Measurements from ENCODE around the gene OIP5.
"Not testable (repeated sequence)": the region's sequence is repeated elsewhere in the genome, so short reads cannot be mapped to it uniquely, and the experiment has no call there.

OIP5 gene

DNA sequence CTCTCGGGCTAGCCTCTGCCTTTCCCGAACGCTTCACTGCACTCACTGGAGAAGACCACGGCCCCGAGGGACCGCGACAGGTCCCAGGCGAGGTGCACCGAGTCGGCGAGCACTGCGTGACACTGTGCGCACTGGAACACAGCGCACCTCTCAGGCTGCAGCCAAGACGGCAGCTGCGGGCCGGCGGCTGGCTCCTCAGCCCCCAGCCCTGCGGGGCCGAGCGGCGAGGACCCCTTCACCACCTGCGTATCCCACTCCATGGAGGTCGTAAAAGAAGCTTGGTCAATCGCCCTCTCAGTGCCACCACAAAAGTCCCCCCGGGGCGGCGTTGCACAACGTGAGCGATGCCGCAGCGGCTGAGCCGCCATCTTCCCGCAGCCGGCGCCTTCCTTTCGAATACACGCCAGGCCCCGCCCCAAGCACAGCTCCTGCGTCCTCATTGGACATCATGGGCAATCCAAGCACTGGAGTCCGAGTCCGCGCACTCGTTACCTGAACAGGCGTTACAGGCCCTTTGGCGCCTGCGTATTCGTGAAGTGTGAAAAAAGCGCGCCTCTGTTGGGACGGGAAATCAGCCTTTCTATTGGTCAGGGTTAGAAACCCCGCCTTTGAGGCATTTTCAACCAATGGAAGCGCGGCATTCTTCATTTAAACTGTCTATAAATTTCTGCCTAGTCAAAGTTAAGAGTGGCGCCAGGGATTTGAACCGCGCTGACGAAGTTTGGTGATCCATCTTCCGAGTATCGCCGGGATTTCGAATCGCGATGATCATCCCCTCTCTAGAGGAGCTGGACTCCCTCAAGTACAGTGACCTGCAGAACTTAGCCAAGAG is at the start of gene OIP5, which contains the start of gene NUSAP1:
Gene OIP5, minus strand, starts transcription at position 398 of the 832 bp plus-strand sequence. Its CDS starts 30 bp downstream, at position 368.
Gene NUSAP1, plus strand, starts transcription at position 688 of the 832 bp plus-strand sequence. Its CDS starts 77 bp downstream, at position 765.
- peak; percentile 100 for DNase-seq

DNA sequence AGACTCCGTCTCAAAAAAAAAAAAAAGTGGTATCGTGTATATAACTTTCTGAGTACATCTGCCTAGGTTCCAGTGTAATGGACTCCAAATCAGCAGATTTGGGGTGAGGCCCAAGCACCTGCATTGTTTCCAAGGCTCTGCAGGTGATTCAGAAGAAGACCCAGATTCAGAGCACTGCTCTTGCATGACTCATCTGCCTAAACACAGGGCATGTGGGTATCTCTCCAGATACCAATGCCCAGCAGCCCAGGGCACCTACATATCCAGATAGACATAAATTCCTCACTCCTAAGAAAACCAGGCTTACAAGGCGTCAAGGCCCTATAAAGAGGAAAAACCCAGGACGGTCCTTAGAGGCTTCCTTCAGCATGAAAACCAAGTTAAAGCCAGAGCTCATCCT is 45.6 kb upstream of the OIP5 start:
- DNase-seq = no peak

DNA sequence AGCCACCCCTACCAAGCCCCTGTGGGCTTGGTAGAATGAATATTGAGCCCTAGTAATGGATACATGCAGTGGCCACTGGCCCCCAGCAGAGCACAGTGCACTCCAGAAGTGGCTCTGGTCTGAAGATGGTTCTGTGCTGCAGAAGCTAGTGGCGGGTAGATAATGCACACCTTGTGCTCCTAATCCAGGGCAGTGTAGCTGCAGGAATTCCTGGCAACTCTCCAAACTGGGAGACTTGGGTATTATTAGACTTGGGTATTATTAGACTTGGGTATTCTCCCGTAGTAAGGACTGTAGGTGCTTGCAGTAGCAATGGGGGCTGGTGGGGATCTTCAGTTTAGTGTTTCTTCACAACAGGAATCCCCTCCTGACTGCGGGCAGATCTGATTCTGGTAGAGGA is 35.0 kb upstream of the OIP5 start:
- no peak for DNase-seq

DNA sequence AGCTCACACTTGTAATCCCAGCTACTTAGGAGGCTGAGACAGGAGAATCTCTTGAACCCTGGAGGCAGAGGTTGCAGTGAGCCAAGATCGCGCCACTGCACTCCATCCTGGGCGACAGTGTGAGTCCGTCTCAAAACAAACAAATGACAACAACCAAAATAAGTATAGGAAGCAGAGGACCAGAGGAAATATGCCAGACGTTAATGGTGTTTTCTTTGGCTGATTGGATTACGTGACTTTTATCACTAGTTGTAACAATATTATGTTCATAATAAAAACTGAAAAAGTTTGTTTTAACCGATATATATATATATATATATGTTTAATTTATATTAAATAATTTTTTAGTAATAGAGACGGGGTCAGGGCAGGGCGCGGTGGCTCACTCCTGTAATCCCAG is 22.0 kb upstream of the OIP5 start:
- DNase-seq = no peak

DNA sequence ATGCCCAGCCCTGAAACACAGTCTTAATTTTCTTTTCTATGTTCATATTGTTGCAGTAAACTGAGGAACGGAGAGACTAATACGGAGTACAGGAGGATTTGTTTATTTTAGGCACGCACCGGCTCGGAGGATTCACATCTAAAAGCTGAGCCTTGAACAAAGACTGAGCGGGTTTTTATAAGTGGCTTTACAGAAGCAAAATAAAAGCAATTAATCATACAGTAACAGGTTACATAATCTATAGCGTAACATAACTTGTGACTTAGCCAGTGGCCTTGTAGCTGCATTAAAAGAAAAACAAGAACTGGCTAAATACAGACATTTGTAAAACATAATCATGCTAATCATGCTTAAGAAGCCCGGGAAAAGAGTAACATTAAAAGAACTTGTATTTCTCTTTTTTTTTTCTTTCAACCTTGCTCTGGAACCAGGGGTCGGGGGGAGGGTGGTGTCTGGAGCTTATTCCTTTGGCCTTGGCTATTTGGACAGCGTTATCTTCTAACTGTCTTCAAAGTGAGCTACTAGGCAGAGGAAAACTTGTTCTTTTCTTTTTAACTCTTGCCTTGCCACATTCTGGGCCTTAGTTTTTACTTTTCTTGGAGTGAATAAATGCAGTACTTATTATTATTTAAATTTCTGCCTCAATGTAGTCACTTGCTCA is 17.8 kb upstream of the OIP5 start:
- DNase-seq = no peak

DNA sequence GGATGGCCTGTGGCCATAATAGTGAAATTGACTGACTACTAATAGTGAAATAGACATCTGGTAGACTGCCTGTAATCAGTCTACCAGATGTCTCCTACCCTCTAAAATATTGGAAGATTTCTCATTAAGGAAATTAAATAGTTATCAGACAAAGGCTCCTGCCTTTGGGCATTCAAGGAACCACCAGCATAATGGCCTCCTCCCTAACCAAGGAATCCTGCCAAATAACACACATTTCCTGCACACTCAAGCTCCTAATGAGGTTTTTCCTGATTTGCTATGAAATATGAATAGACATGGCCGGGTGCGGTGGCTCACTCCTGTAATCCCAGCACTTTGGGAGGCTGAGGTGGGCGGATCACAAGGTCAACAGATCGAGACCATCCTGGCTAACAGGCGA is 14.8 kb upstream of the OIP5 start:
- no peak for DNase-seq

DNA sequence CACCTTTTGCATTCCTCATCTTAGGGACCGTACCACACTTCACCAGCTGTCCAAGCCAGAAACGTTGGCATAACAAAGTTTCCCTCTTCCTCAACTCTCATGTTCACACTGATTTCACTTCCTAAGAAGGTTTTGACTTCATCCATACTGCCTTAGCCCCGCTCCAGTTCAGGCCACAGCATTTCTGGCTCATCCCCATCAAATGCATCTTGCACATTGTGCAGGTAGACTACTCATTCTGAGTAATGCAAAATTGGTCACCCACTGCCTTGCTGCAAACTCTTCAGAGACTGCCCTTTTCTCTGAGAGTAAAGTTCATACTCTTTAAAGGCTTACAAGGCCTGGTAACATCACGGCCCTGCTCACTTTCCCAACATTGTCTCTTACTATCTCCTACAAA is 9.1 kb upstream of the OIP5 start:
- no peak for DNase-seq

DNA sequence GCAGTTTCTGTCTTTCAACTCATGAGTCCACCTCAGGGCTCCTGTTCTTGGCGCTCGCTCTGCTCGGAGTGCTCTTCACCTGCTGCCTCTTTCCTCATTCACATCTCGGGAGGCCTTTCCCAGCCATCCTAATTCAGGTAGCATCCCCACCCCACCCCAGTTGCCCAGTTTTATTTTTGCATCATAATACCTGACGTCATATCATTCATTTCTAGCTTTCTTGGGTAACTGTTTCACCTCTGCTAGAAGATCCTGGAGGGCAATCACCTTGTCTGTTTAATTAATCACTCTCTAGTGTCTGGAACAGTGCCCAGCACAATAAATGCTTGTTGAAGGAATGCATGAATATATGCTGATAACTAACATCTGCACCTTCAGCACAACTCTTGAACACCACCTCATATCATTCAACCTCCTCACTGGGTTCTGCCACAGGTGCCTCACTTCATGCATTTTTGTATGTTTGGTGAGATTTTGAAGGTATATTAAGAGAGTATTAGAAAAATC is 7.9 kb upstream of the OIP5 start:
- DNase-seq = no peak

DNA sequence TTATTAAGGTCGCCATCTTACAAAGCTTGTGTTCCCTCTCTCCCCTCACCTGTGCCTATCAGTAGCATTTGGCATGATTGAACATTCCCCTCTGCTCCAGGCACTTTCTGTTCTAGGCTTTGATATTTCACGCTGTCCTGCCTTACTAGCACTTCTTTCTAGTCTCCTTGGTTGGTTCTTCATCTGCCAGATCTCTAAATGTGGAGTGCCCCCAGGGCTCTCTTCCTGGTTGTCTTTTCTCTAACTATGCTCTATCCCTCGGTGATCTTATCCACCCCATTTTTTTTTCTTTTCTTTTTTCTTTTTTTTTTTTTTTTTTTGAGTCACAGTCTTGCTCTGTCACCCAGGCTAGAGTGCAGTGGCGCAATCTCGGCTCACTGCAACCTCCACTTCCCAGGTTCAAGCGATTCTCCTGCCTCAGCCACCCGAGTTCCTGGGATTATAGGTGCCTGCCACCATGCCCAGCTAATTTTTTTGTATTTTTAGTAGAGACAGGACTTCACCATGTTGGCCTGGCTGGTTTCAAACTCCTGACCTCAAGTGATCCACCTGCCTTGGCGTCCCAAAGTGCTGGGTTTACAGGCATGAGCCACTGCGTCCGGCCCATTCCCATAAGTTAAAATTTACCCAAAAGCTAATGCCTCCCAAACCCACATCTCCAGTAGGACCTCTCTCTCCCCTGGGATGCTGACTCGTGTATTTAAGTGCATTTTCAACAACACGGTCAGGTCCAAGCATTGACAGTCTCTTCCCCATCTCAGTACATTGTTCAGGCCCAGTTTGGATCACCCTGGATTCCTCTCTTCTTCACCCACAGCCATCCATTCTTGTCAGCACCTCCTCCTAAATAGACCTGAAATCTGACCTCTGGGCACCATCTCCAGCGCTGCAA is 5.5 kb upstream of the OIP5 start:
- DNase-seq = no peak

DNA sequence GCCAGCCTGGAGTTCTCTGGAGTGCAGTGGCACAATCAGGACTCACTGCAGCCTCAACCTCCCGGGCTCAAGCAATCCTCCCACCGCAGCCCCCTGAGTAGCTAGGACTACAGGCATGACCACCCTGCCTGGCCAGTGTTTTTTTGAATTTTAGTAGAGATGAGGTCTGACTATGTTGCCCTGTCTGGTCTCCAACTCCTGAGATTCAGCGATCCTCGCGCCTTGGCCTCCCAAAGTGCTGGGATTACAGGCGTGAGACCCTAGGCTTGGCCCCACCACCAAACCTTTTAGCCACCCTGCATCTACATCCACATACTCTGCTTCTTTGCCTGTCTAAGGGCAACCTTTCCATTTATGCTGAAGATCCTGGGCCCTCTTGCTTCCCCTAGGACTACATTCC is 4.7 kb upstream of the OIP5 start:
- DNase-seq = no peak

DNA sequence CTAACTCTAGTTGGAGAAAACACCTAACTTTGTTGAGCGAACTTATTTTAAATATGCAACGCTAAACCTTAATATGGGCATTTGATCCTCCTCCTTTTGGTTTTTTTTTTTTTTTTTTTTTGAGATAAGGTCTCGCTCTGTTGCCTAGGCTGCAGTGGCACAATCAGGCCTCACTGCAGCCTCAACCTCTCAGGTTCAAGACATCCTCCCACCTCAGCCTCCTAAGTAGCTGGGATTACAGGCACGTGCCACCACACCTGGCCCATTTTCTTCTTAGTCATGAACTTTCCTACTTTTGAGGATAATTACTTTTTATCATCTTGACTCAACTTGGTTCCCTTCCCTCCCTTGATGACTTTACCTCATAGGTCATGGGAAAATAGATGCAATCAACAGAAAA is 4.2 kb upstream of the OIP5 start:
- DNase-seq = no peak

DNA sequence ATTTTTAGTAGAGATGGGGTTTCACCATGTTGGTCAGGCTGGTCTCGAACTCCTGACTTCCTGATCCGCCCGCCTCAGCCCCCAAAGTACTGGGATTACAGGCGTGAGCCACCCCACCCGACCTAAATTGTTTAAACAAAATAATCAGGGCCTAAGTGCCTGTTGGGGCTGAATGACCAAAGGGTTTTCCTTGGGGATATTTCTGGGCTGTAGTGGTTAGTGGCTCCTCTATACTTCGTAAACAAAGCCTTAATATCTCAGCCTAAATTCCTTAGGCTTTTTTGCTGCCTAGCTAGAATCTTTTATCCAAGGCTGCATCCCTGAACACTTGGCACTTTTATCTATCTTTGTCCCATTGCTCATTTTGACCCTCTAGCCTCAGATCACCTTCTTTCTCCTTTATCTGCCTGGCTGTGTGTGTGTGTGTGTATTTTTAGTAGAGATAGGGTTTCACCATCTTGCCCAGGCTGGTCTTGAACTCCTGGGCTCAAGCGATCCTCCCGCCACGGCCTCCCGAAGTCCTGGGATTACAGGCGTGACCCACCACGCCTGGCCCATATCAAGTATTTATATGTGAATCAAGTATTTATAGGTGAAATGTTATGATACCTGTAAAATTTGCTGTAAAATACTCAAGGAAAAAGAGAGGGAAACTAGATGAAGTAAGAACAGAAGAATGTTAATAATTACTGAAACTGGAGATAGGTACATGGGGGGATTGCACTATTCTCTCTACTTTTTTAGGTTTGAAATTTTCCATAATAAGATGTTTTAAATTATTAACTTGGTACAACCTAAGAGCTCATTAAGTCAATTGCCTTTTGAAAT is 2.1 kb upstream of the OIP5 start:
- no peak for DNase-seq

DNA sequence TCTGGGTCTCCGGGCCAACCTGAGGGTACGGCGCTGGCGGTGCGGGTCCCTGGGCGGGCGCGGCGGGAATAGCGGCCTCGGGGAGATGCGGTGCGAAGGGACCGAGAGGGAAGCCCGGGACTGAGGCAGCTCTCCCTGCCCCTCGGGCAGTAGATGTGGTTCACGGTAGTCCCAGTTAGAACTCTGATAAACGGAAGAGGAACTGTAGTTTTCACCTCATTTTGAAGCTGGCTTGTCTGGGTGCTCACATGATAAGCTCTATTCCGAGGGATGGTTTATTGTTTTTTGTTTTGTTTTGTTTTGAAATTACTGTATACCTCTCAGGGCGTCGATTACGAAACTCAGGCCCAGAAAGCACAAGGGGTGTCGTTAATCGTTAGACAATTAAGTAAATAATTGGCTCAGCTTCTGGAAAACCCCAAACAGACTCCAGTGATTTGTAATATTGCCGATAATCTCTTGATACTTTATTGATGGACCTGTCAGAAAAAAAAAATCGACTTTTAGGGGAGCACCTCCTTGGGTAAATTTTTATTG is 703 bp upstream of the OIP5 start:
- no peak for DNase-seq

DNA sequence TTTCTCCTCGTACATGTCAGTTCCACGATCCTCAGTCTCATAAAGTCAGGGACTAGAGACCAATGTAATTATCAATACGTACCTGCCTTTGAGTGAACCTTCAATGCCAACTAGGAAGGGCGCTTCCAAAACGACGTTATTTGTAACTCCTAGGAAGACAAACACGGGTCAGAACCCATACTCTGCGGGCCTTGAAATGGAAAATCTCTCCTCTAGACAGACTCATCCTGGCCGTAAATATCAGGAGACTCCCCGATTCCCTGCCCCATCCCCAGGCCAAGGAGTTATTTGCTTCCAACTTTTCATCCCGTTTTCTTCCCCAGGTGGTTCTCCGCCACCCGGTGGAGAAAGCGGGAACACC is 578 bp downstream of the OIP5 start:
- no peak for DNase-seq

DNA sequence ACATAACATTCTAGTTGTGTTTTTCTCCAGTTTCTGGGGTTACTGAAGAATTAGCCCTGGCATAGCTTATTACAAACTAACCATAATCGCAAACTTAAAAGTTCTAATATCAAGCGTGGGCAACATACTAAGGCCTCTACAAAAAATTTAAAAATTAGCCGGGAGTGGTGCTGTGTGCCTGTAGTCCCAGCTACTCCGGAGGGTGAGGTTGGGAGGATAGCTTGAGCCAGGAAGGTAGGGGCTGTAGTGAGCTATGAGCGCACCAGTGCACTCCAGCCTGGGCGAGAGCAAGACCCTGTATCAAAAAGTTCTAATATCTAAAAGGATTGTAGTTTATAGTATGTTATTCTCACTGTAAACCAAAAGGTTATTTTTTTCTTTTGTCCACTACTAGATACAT is 1.1 kb downstream of the OIP5 start:
- DNase-seq = peak; percentile 5

DNA sequence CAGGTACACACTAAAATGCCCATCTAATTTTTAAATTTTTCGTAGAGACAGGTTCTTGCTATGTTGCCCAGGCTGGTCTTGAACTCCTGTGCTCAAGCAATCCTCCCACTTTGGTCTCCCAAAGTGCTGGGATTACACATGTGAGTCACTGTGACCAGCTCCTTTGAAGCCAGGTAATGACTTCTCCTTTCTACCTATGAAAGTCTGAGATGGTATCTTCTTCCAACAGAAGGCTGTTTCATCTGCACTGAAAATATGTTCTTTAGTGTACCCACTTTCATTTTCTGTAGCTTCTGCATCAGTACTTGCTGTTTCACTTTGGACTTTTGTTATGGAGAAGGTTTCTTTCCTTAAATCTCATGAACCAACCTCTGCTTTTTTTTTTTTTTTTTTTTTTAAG is 8.8 kb downstream of the OIP5 start:
- DNase-seq = no peak

DNA sequence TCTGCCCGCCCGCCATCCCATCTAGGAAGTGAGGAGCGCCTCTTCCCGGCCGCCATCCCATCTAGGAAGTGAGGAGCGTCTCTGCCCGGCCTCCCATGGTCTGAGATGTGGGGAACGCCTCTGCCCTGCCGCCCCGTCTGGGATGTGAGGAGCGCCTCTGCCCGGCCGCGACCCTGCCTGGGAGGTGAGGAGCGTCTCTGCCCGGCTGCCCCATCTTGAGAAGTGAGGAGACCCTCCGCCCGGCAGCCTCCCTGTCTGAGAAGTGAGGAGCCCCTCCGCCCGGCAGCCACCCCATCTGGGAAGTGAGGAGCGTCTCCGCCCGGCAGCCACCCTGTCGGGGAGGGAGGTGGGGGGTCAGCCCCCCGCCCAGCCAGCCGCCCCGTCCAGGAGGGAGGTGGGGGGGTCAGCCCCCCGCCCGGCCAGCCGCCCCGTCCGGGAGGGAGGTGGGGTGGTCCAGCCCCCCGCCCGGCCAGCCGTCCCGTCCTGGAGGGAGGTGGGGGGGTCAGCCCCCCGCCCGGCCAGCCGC is 11.5 kb downstream of the OIP5 start:
- DNase-seq = not testable (repeated sequence)

DNA sequence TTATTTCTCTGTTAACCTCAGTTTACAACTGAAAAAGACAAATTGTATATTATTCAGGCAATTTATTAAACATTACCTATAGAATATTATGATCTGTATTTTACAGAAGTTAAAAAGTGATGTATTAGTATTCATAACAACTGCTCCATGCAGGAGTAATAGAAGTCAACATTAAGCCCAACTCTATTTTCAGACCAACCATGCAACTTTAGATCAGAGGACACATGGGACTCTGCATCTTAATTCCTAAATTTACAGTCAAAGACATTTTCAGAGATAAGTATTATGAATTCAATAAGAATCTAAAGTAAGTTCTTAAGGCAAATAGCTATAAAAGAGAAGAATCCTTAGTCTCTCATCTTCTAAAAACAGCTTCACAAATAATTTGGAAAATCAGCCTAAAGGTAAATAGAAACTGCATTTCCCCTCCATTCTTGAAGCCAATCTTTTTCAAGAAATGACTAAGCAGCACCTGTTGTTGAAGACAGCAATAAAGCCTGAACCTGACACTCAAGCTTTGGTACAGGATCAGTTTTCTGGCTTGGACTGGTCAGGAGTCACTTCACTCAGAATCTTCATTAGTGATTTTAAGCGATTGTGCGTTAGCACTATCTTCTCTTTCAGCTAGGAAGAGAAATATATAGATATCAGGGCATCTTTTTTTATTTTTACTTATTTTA is 23.0 kb downstream of the OIP5 start:
- DNase-seq = no peak

DNA sequence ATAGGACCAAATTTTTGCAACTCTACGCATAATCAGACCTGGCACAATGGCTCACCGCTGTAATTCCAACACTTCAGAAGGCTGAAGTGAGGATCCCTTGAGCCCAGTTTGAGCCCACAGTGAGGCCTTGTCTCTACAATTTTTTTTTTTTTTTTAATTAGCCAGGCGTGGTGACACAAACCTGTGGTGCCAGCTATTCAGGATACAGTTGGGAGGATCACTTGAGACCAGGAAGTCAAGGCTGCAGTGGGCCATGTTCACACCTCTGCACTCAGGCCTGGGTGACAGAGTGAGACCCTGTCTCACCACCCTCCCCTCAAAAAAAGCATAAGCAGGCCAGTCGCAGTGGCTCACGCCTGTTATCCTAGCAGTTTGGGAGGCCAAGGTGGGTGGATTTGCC is 24.7 kb downstream of the OIP5 start:
- no peak for DNase-seq

DNA sequence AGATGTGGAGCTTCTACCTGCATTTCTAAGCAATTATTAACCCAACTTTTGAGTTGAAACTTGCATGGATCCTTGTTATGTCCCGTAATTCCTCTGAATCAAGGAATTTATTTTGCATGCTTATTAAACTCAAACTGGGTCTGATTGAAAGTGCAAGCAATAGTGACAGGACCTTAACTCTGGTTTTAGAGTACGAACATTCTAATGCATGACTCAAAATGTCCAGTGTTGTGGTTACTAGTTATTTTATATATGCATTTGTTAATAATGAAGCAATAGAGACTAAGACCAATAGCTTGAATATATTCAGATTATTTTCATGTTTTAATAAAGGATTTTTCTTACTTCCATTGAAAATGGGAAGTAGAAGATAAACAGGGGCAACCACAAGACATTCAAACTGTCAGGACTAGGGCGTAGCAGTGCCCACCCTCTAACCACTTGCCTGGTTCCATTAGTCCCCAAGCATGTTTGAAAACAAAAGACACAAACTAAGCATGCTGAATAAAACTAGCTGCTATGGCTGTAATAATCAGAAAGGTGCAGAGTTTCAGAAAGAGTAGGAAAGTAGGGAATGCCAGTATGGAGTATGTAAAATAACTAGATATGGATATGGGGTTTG is 28.1 kb downstream of the OIP5 start:
- no peak for DNase-seq

DNA sequence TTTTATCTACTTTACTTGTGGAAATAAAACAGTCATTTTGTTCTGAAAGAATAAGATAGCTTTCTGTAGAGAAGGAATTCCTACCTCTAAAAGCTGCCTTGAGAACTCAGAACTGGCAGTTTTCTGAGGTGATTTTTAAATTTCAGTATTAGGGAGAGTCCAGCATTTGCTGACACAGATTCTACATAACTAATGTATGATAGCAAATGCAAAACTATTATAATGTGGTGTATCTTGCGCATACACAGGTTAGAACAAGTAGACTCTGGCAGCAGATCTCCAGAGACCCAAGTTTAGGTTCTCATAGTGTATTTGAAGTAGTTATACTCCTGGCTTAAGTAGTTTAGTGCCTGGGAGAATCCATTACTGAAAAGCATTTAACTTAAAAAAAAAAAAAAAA is 30.8 kb downstream of the OIP5 start:
- no peak for DNase-seq
